Activated CD4-positive, CD25-positive, alpha-beta regulatory T cell (primary cell): ENCODE data around the gene ENO4.

ENCODE experiments used
- DNase-seq, 4 experiments: peaks; one replicate each; lab custom pipeline; 2025; lab: John Stamatoyannopoulos, UW

ENO4 gene

DNA sequence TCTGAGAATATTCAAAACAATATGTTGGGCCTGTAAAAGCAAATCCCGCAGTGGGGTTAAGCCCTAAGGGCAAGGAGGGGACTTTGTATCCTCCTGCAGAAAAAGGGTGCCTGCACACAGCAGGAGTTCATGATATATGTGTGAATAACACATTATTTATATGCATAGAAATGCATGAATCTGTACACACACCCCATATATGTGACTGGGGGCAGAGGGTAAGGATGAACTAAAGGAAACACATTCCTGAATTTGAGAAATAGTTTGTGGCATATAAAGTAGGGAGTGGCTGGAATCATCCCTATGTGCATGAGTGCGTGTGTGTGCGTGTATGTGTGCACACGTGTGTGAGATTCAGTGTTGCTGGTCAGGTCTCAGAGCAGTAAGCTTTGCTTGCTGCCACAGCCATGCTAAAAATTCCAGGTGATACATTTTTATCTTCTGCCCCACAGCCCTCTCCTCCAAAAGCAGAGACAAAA, 18.9 kb downstream of the ENO4 start:
- DNase-seq = no peak

DNA sequence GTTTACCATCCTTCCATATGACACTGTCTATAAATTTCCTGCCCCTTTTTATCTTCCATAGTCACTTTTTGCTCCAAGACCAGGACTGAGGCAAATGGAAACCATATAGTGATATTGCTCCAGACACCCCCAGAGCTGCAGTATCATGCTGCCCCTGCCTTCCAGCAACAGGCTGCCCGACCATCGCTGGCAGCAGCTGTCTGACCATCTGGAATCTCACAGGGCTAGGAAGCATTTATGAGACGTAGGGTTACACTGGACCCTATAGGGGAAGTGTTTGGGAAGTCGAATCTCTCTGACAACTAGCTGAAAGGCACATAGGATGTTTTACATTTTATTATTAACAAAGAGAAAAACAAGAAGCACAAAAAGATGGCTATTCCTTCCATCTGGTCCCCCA, 19.4 kb downstream of the ENO4 start:
- no peak for DNase-seq

DNA sequence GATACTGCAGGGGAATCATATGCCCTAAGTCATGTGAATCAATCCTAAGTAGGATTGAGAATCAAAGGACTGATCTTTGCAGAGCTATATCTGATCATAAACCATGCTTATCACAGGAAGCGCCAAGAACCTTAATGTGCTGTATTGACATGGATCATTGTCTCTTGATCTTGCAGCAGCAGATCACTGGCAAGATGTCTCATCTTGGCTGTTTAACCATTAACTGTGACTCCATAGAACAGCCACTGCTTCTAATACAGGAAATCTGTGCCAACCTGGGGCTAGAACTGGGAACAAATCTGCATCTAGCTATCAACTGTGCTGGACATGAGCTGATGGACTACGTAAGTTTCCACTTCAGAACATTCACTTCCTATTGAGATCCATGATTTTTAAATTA, 21.6 kb downstream of the ENO4 start:
- no peak for DNase-seq

DNA sequence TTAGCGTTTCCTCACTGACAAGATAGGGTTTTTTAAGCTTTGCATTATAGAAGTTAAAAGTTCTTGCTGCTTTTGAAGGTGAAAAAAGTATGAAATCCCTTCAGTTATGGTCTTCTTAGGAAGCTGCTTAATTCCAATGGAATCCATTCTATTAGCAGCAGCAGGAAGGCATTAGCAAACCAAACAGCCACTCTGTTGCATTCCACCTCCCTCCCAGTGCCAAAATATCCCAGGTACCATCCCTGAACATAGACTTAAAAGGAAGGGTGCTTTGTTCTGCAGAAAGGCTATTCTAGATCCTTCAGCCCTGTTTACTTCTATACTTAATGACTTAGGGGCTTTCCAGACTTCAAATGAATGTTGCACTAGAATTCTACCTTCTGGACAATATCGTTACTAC, 23.8 kb downstream of the ENO4 start:
- no peak for DNase-seq

DNA sequence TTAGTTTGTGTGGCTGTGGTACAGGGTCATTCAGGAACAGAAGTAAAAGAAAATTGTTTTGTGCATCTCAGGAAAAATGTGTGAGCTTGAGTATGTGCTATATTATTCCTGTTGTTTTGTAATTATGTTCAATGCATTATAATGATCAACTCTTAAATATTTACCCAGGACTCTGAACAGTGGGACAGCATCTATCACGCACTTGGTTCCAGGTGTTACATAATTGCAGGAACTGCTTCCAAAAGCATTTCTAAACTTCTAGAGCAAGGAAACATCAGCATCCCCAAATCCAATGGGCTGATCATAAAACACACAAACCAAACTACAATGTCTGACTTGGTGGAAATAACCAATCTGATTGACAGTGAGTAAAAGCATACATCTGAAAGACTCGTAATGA, 26.6 kb downstream of the ENO4 start:
- DNase-seq = no peak

DNA sequence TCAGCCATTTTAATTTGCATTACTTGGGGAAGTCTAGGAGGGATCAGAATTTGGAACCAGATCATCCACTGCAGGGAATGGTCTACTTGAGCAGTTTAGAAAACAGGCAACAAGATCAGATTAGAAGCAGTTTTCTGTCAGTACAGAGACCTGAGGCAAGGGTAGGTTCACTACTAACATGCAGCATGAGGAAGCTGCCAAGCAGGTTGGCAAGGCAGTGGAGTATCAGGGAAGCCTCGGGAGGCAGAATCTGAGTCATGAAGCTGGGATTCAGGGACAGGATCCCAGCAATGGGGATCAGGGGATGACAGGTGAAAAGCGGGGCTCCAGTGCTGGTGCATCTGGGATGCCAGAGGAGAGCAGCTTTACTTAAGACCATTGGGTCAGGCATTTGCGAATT, 28.1 kb downstream of the ENO4 start:
- DNase-seq = no peak

DNA sequence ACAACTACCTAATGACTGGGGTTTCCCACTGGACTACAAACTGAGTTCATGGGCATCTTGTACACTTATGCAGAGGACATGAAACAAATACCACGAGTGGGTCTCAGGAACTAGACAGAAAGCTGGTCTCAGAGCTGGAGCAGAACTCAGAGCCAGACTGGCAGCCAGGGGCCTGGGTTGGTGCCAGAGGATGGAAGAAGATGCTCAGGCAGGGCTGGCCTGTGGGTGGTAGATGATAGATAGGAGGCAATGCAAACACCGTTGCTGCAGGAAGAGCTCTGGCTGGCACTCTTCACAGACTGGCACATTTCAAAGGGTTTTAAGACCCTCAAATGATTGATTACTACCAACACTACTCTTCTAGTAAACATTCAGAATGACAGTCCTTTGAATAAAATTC, 28.8 kb downstream of the ENO4 start:
- no peak for DNase-seq

DNA sequence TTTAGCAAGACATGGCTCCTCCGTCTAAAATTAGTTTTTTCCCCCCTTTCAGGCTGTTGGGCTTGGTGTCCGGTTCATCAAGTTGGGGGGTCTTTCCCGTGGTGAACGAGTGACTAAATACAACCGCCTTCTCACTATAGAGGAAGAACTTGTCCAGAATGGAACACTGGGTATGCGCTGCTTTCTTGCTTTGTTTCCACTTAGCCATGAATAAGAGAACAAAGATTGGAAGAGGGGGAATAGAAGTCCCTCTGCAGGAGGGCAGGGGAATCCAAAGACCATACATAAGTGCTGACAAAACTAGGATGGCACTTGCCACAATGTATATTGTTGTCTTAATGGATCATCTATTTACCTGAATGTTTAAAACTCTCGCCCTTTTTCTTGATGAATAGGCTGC, 30.5 kb downstream of the ENO4 start:
- DNase-seq = no peak

DNA sequence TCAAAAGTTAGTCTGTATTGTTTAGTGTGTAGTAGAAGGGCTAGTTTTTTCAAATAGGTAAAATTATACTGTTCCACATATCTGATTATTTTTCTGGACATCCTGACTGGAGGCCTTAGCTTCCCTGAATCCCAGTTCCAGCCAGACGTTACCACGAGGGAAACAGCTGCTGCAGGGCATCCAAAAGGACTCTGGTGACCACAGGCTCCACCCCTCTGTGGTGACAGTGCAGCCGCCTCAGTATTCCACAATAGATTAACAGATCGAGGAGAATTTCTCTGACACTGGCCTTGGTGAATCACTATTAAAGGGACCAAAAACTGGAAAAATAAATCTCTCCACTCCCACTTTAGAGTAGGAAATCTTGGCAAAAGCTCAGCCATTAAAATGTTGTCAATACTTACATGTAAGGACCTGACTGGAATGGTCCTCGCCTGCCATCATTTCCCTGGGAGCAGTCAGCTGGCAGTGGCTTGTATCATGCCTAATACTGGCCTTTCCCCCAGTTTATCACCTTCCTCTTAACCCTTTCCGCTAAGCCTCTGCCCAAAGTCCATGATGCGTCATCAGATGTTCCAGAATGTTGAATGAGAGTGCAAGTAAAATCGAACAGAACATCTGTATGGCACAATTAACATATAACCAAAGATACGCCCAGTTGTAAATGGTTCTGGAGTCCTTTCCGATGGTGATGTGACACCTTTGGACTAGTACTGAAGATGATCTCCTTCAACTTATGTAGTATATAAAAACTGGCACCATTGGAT, 31.6 kb downstream of the ENO4 start:
- DNase-seq = no peak

DNA sequence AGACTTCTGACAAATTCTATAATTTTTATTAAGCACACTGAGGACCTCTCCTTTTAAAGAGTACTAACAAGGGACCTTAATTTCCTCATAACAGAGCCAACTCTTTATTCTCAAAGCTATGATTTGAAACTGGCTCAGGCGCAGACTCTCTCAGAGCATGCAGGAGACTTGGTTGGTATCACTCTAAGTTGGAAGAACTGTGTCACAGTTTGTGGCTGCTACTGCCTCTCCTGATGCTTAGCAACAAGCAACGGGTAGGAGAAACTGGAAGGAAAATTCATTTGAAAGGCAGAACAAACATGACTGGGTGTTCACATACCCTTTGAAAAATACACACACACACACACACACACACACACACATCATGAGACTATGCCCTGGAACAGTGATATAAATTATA, 33.3 kb downstream of the ENO4 start:
- no peak for DNase-seq

DNA sequence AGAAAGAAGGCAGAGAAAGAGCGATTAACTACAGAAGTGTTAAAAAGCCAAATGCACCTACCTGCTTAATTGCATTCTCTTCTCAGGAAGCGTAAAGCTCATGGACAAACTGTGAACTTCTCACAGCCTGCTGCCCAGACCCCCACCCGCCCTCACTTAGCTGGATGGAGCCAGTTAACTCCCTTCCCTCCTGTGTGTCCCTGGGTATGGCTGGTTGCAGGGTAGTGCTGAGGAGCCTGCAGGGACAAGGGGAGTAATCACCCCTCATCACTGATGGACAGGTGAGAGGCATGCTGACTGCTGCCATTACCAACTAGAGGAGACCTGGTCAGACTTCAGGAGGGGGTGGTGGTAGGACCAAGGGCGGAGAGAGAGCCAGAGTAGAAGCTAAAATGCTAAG, 37.5 kb downstream of the ENO4 start:
- DNase-seq = no peak

DNA sequence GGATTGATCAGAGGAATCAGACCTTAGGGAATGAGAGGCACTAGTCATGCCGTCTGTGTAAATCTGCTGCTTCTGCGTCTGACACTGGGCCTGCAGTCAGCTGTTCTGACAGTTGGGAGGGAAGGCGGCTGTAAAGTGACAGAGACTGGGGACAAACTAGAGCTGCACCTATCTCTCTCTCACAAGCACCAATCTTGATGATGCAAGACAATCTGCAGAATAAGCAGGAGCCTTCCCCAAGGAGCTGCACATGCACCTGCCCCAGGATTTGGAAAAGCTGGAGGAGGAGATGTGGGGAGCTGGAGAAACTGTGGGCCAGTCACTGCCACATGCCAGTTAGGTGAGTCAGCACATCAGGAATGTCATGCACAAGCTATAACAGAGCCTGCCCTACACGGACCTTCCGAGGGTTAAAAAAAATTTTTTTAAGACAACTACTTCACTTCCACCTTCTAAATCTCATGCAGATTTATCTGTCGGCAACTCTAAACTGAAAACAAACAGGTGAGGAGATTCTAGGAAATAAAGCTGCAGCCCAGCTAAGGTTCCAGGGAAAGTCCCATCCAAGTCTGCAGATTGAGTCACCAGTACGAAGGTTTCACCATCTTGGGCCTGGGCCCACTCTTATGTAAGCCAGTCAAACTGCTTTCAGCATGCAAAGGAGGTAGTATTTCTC, 39.2 kb downstream of the ENO4 start:
- no peak for DNase-seq

DNA sequence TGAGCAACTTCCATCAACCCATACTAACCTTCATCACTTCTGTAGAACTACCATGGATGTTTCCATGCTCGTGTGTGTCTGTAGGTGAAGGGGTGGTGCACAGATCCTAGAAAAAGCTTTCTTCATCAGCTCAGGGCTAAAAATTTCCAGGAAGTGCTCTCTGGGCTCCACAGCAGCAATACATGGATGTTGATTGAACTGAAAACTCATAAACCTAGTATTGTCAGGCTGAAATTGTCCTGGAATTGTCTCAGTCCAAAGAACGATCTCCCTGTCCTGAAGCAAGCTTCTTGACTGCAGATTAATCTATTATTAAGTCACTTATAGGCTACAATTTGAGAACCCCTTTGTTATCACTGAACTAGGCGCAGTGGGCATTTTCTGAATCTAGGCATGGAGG, 39.8 kb downstream of the ENO4 start:
- DNase-seq = no peak

DNA sequence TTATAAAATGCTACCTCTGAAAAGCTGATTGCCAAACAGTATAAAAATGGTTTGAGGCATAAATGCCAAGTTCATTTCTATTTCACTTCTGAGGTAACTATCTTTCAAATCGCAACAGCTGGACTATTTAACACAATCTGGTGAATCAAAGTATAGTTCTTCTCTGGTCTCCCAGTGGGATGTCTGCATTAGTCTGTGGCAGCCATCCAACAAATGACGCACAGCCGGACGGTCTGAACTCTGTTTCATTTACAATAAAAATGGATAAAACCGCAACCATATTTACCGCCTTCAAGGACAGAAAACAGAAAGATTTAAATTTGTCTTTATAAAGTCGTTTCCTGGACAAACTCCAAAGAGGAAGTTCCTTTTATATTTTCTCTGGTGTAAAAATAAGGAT, 41.9 kb downstream of the ENO4 start:
- DNase-seq = no peak

DNA sequence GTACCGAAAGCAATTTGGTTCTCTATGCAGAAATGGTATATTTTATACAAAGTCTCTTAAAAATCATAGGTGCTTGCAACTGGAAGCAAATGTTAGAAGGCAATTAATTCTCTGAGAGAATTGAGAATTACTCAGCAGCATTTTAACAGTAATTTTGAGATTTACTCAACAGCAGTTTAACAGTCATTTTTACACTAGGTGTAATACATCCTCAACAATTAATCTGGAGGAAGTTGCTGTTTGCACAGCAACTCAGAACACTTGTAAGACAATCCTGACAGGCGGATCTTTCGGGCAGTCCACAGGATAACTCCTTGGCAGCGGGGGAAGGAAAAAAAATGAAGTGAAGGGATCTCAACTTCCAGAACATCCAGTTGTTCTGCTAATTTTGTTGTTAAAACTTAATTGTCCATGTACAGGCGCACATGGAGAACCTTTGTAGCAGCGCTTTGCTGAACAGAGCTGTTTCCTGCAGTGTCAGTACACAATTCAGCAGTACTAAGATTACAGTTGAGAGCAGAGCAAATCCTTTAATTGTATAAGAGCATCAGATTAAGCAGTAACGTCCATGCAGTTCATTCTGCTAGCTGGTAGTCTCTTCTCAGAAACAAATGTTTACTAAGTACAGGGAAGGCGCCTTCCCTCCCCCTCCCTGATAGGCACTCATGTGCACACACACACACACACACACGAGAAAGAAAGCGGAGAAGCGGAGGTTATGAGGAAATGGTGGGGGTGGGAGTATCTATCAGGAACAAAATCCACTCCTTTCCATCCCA, 43.8 kb downstream of the ENO4 start:
- DNase-seq = no peak

DNA sequence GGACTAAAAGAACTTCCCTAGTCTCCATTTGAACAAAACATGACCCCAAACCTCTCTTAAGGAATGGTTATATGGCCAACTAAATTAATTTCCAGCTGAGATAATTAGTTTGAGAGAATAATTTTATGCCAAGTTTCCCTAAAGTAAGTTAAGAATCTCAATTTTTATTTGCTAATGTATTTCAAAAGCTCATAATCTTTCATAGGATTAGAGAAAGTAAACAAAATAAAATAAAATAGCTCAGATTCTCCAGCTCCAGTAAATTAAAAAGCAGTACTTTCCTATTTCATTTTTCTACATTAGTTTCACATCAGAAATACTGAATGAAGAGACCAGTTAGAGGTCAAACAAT, 44.4 kb downstream of the ENO4 start:
- DNase-seq = no peak

DNA sequence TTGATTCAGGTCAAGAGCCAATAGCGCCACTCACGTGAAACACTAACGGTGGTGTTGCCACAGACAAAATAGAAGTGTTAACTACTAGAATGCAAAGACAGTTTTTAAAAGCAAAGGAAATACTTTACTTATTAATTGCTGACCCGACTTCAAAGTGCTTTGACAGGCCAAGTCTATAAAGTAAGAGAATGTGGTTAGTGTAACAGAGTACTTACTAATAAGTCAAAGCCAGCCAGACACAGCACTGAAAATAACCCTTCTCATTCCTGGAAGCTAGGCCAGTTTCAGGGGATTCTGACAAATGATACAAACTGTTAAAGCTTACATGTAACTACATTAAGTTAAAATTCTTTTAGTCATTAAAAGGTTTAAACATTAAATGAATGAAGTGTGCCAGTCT, 50.3 kb downstream of the ENO4 start:
- DNase-seq = no peak

DNA sequence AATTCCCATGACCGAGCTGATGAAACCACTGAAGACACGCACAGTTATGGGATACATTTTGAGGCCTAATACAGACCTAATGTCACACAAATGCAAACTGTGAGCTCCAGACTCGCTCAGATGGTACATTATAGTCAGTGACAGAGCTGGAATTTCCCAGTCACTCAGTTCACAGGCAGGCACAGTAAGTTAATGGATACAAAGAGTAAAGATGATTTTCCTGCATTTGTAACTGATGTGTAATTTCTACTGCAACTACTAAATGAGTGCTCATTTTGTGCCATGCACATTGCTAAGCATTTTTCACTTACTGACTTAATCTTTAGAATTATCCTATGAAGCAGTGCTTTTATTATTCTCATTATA, 56.5 kb downstream of the ENO4 start:
- DNase-seq = no peak

DNA sequence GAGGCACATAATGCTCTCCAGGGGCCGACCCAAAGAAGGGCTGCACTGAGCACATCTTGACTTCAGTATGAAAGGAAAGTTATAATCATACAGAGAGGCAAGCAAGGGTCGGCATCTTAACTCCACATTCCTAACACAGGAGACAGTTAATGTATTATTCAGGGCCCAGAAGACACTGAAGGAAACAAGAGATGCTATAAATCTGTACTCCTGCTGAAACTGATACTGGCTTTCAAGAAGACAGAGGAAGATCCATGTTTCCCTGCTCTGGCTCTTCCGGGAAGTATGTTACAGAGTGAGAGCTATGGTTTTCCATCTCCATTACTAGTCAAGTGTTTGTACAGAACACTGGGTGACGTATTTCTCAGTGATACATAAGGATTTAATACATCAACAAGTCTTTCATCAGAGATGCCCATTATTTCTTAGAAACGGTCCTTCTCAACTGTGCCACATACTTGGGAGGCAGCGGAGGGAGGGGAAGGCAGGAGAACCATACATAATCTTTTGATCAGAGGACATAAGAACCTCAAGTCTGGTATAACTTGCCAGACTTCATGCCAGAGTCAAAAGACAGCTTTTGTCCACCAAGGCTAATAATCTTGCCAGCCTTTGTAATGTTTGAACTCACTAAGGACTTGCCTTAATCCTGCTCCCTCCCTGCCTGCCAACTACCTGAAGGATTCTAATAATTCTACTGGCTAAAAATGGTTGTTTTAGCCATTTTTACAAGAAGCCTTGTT, 58.1 kb downstream of the ENO4 start:
- DNase-seq = no peak

DNA sequence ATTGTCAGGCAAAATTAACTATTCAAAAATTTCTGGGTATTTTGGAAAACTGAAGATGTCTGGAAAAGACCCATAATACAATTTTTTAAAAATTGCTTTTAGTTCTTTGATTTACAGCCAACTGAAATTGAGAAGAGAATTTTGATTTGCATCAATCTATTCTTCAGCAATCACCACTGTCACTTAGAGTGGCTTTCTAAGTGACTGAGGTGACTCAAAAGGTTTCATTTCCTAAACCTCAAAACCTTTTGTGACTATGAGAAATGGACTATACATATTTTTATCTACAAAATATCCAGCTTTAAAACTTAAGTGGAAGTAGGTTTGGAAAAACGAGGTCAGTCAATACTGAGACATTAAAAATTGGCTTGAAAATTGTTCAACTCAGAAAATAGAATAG, 60.0 kb downstream of the ENO4 start:
- no peak for DNase-seq

DNA sequence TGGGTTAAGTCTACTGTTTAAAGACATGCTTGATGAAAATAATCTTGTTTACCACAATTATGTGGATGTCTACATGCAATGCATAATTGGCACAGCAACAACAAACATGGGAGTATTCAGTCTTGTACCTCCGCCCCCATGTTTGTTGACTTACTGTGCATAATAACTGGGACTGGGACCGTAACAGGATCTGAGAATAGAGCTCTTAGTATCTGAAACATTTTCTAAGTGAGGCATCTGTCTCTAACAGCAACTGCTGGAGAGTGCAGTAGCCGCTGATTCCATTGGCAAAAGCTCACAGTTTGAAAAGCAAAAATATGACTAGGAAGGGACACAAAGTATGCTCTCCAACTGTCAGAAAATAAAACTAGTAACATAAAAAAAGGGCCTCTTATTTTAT, 61.6 kb downstream of the ENO4 start:
- no peak for DNase-seq

DNA sequence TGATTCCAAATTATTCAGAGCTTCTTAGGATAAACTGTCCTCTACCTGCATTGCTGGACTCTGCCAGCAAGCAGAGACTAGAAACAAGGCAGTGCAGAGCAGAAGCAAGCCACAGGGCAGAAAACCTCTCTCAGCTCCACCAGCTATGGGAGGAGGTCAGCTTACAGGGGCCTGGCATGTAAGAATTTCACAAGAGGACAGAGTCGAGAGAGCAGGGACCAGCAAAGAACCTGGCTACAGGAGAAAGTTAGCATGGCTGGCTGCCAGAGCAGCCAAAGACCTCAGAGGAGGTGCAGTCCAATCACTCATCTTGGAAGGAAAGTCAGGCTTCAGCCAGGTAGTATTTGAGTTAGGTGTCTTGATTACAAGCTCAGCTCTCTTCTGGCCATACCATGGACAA, 62.9 kb downstream of the ENO4 start:
- DNase-seq = no peak

DNA sequence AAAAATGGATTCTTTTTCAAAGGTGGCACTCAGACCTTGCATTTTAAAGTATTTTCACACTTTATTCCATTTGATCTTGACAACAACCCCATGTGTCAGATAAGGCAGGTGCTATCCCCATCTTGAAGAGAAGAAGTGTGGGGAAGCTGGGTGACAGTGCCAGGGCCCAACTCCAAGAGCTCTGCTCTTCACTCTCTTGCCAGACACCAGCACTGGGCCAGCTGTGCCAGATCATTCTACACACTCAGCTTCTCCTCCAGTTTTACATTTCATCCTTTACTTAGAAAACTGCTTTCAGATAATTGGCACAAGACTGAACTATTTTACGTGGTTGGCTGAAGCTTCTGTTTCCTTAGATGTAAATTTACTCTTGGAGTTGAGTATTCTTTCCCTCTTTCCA, 64.4 kb downstream of the ENO4 start:
- DNase-seq = no peak
